GM19043 (cell line): ENCODE results near the gene VCAM1.

Experiments used
- ATAC-seq: cut with Tn5 transposase; IDR thresholded peaks from one replicate; pipeline ENCODE4 v1.9.1; 2021; ENCODE audit warnings: low read depth; ENCODE audit not compliant: unreplicated experiment

The VCAM1 gene

GRCh38 chr1:100721526-100722207 is 2.1 kb downstream of the VCAM1 start:
- ATAC-seq = no peak

GRCh38 chr1:100722221-100722620 is 2.7 kb downstream of the VCAM1 start:
- ATAC-seq = no peak

GRCh38 chr1:100724281-100724680 is 4.7 kb downstream of the VCAM1 start:
- ATAC-seq = no peak

- ATAC-seq = no peak
Measured at GRCh38 chr1:100730130-100730529, 10.6 kb downstream of the VCAM1 start.

- ATAC-seq = no peak
Measured at GRCh38 chr1:100731309-100731708, 11.8 kb downstream of the VCAM1 start.

- ATAC-seq = no peak
Measured at GRCh38 chr1:100731758-100732157, 12.2 kb downstream of the VCAM1 start.

GRCh38 chr1:100734676-100735075 is 15.1 kb downstream of the VCAM1 start:
- ATAC-seq = no peak

GRCh38 chr1:100735244-100735643 is 15.7 kb downstream of the VCAM1 start:
- no peak for ATAC-seq

GRCh38 chr1:100736324-100736723 is 16.8 kb downstream of the VCAM1 start:
- no peak for ATAC-seq

- ATAC-seq = no peak
Measured at GRCh38 chr1:100736746-100737145, 17.2 kb downstream of the VCAM1 start.

GRCh38 chr1:100746542-100746932 is 27.0 kb downstream of the VCAM1 start:
- ATAC-seq = no peak

- no peak for ATAC-seq
Measured at GRCh38 chr1:100747771-100748170, 28.2 kb downstream of the VCAM1 start.

- no peak for ATAC-seq
Measured at GRCh38 chr1:100750005-100750885, 30.7 kb downstream of the VCAM1 start.

- no peak for ATAC-seq
Measured at GRCh38 chr1:100752791-100753190, 33.2 kb downstream of the VCAM1 start.

GRCh38 chr1:100757946-100758345 is 38.4 kb downstream of the VCAM1 start:
- ATAC-seq = no peak

GRCh38 chr1:100759188-100759587 is 39.6 kb downstream of the VCAM1 start:
- no peak for ATAC-seq

- ATAC-seq = no peak
Measured at GRCh38 chr1:100760511-100760910, 41.0 kb downstream of the VCAM1 start.

GRCh38 chr1:100762461-100762860 is 42.9 kb downstream of the VCAM1 start:
- ATAC-seq = no peak

GRCh38 chr1:100767176-100767890 is 47.8 kb downstream of the VCAM1 start:
- ATAC-seq = no peak

- ATAC-seq = no peak
Measured at GRCh38 chr1:100769323-100769722, 49.8 kb downstream of the VCAM1 start.

GRCh38 chr1:100769906-100770646 is 50.5 kb downstream of the VCAM1 start:
- ATAC-seq = no peak
